K562 (cell line): ENCODE measurements around the gene SATB1. TPM values are rescaled to one million over a fixed set of nuclear protein-coding genes. Genes with fewer than 3 reads are reported as not detected.

Experiments used
- ATAC-seq: fragments of 200-7000 bp; cut with Tn5 transposase; 3 replicates; pipeline ENCODE4 v1.9.1; 2020; ENCODE audit warnings: moderate library complexity
- BruUV-seq: library from RNA; stranded (reverse); fragments of 400-500 nt; replicated peaks from 2 replicates; lab custom pipeline; 2021; lab: Mats Ljungman, UMichigan
- CTCF ChIA-PET: fragments of 300-600 bp; formaldehyde crosslinking; extraction: SDS; loops from one replicate; lab custom pipeline; 2021; ENCODE audit warnings: low intra/inter-chr PET ratio; lab: Yijun Ruan, JAX
- POLR2A ChIA-PET: fragments of 300-600, 350-650 bp; sonication (Branson Sonifier 250); formaldehyde crosslinking; extraction: SDS; loops from one replicate; lab custom pipeline; 2021; ENCODE audit warnings: antibody characterized with exemption, inconsistent platforms; lab: Yijun Ruan, JAX
- DNase-seq, 4 experiments: peaks; one replicate each; pipeline versions ENCODE4 v3.0.0 to v3.0.0-alpha.2; 2011 to 2018; ENCODE audit warnings: low spot score in 3 of 4, mixed read lengths in 3 of 4; ENCODE audit errors: extremely low read depth in 1 of 4
- FAIRE-seq: peaks from 2 replicates; lab custom pipeline; 2011; peaks lifted over from hg19 to GRCh38; lab: Jason Lieb, UNC
- H2AFZ ChIP-seq: 2 replicates; pipeline ENCODE4 v1.6.0; 2011; ENCODE audit warnings: low read depth, low read length, control low read depth, inconsistent platforms
- H3K27ac ChIP-seq: fragments of 200-600 bp; 3 replicates; pipeline ENCODE4 v1.8.0; 2011; ENCODE audit warnings: low read depth, mild to moderate bottlenecking, control low read depth, inconsistent platforms, low read length, moderate library complexity, mixed read lengths; ENCODE audit errors: extremely low read depth
- H3K27me3 ChIP-seq, 2 experiments: fragments of 300-600 bp in 1 of 2; 2 replicates in 1 of 2; 3 replicates in 1 of 2; pipeline versions ENCODE4 v1.6.0 to v1.8.0; 2011; ENCODE audit warnings: inconsistent platforms in 2 of 2, low read length in 2 of 2, mild to moderate bottlenecking in 1 of 2, mixed read lengths in 1 of 2, moderate library complexity in 1 of 2; ENCODE audit not compliant: control insufficient read depth in 2 of 2, insufficient read depth in 2 of 2
- H3K36me3 ChIP-seq: fragments of 300-600 bp; 3 replicates; pipeline ENCODE4 v1.8.0; 2011; ENCODE audit warnings: mild to moderate bottlenecking, low read length, inconsistent platforms; ENCODE audit not compliant: control insufficient read depth, insufficient read depth
- H3K4me1 ChIP-seq, 2 experiments: fragments of 200-600 bp in 1 of 2; replicated peaks in 1 of 2; 2 replicates in 1 of 2; 3 replicates in 1 of 2; pipeline versions ENCODE4 v1.5.1 to v1.8.0; 2011; ENCODE audit warnings: inconsistent platforms in 2 of 2, low read length in 2 of 2, mild to moderate bottlenecking in 1 of 2, mixed read lengths in 1 of 2, moderate library complexity in 1 of 2; ENCODE audit not compliant: control insufficient read depth in 2 of 2, insufficient read depth in 2 of 2
- H3K4me2 ChIP-seq: 2 replicates; pipeline ENCODE4 v1.6.1; 2011; ENCODE audit warnings: low read length, control low read depth, inconsistent platforms, mixed read lengths; ENCODE audit not compliant: insufficient read depth
- H3K4me3 ChIP-seq: fragments of 200-600 bp; sonication (generic), shearing (Covaris generic); 2 replicates; pipeline ENCODE4 v1.5.1; 2016; ENCODE audit warnings: control low read depth, inconsistent platforms
- H3K79me2 ChIP-seq: fragments of 200-600 bp; 3 replicates; pipeline ENCODE4 v1.8.0; 2011; ENCODE audit warnings: low read length, inconsistent platforms; ENCODE audit not compliant: control insufficient read depth, insufficient read depth
- H3K9ac ChIP-seq, 2 experiments: 2 replicates each; pipeline versions ENCODE4 v1.6.0 to v1.6.1; 2011; ENCODE audit warnings: low read depth in 2 of 2, low read length in 2 of 2, control low read depth in 1 of 2, inconsistent platforms in 1 of 2, mild to moderate bottlenecking in 1 of 2, mixed read lengths in 1 of 2; ENCODE audit not compliant: insufficient read depth in 1 of 2
- H3K9me1 ChIP-seq: one replicate; pipeline ENCODE4 v1.6.0; 2011; ENCODE audit warnings: inconsistent platforms, mild to moderate bottlenecking, low read length, moderate library complexity; ENCODE audit not compliant: control insufficient read depth, insufficient read depth
- H3K9me3 ChIP-seq: replicated peaks from 2 replicates; pipeline ENCODE4 v1.5.1; 2011; ENCODE audit warnings: low read depth, low read length, inconsistent platforms; ENCODE audit not compliant: control insufficient read depth, insufficient read depth
- H4K20me1 ChIP-seq: replicated peaks from 2 replicates; pipeline ENCODE4 v1.6.1; 2011; ENCODE audit warnings: low read length, inconsistent platforms, mixed read lengths; ENCODE audit not compliant: control insufficient read depth, insufficient read depth
- BRF1 ChIP-seq: IDR thresholded peaks from 3 replicates; pipeline ENCODE4 v1.6.1; 2011; ENCODE audit warnings: borderline replicate concordance, mild to moderate bottlenecking; ENCODE audit not compliant: insufficient read length; ENCODE audit errors: extremely low read depth
- CBX2 ChIP-seq: fragments of 200-600 bp; sonication (generic); IDR thresholded peaks from one replicate; pipeline ENCODE4 v1.6.1; 2012; ENCODE audit warnings: mild to moderate bottlenecking, low read length, inconsistent platforms; ENCODE audit not compliant: insufficient read depth, poor library complexity, severe bottlenecking
- GATAD2B ChIP-seq: fragments of 450-650 bp; IDR thresholded peaks from 2 replicates; pipeline ENCODE4 v1.6.1; 2017; ENCODE audit warnings: mild to moderate bottlenecking, borderline replicate concordance
- MCM7 ChIP-seq, 2 experiments: fragments of 450-650 bp; IDR thresholded peaks; 2 replicates each; pipeline ENCODE4 v1.6.1; 2016 to 2018
- PTRF ChIP-seq: fragments of 450-650 bp; IDR thresholded peaks from 2 replicates; pipeline ENCODE4 v1.6.1; 2016; ENCODE audit warnings: mild to moderate bottlenecking, missing genetic modification characterization, missing compliant biosample characterization
- PTTG1 ChIP-seq: fragments of 450-650 bp; IDR thresholded peaks from 2 replicates; pipeline ENCODE4 v1.6.1; 2016; ENCODE audit warnings: low read depth, mild to moderate bottlenecking, missing genetic modification characterization, missing compliant biosample characterization
- PURB ChIP-seq: sonication (generic); formaldehyde crosslinking; IDR thresholded peaks from 2 replicates; pipeline ENCODE4 v1.9.0; 2021; ENCODE audit warnings: low read depth, mild to moderate bottlenecking, missing genetic modification reagents
- ZNF589 ChIP-seq: fragments of 200-800 bp; sonication (Bioruptor generic); IDR thresholded peaks from 2 replicates; pipeline ENCODE4 v1.6.1; 2016; ENCODE audit warnings: low read depth, missing genetic modification characterization, missing compliant biosample characterization
- ZNF717 ChIP-seq: fragments of 250-450 bp; sonication (Bioruptor Pico); IDR thresholded peaks from 2 replicates; pipeline ENCODE4 v1.5.0; 2021
- WGBS: fragments of 100-300 bp; shearing (Covaris generic); methylation state at CpG from one replicate; pipeline ENCODE4 v1.1.6; 2016; ENCODE audit warnings: low coverage, mixed read lengths; ENCODE audit not compliant: insufficient coverage; ENCODE audit errors: missing lambda C conversion rate; 5-methylcytosine and 5-hydroxymethylcytosine counted together
- in situ Hi-C: fragments of 300-500 bp; cut with MboI; formaldehyde crosslinking; loops from 4 replicates; pipeline ENCODE4 v1.15.0; 2018; ENCODE audit warnings: inconsistent platforms, mixed read lengths
- intact Hi-C: fragments of 100-400 bp; cut with micrococcal nuclease; formaldehyde crosslinking; loops from 2 replicates; pipeline ENCODE4 v1.14.2; 2022
- polyA plus RNA-seq, 8 experiments: library from polyadenylated mRNA; depleted of rRNA in 4 of 8; stranded (reverse) in 5 of 8; unstranded in 3 of 8; fragments of >200 nt; fragmentation: Nextera tagmentation in 2 of 8; fragmentation: Illumina TruSeq in 1 of 8; extraction: Ambion mirVana in 2 of 8; extraction: Trizol in 1 of 8; gene quantifications; 2 replicates each; pipeline versions ENCODE4 v1.2.1 to v1.2.3, GENCODE V29; 2011 to 2014; ENCODE audit warnings: inconsistent platforms in 1 of 8, missing spikeins in 1 of 8
- total RNA-seq, 7 experiments: library from RNA; depleted of rRNA in 6 of 7; stranded (reverse); fragments of >200 nt in 6 of 7; fragmentation: Illumina TruSeq in 2 of 7; extraction: Trizol in 2 of 7; gene quantifications; 2 replicates each; pipeline versions ENCODE4 v1.2.1 to v1.2.3, GENCODE V29; 2011 to 2021; ENCODE audit warnings: low replicate concordance in 1 of 7
- TF ChIP-seq, protein P1 (sequence below), 2 experiments: IDR thresholded peaks; 2 replicates each; pipeline ENCODE4 v1.6.1; 2011; ENCODE audit warnings: borderline replicate concordance in 1 of 2, control low read depth in 1 of 2, low read depth in 1 of 2, low read length in 1 of 2, mild to moderate bottlenecking in 1 of 2, mixed read lengths in 1 of 2, moderate library complexity in 1 of 2; ENCODE audit not compliant: insufficient read depth in 1 of 2, insufficient read length in 1 of 2, poor library complexity in 1 of 2, severe bottlenecking in 1 of 2; ENCODE audit errors: extremely low read depth in 1 of 2
- TF ChIP-seq, protein P2 (sequence below): fragments of 450-650 bp; IDR thresholded peaks from 2 replicates; pipeline ENCODE4 v1.6.1; 2016
- TF ChIP-seq, protein P3 (sequence below): fragments of 250-450 bp; sonication (Bioruptor Pico); IDR thresholded peaks from 2 replicates; pipeline ENCODE4 v1.8.0; 2021; ENCODE audit warnings: moderate library complexity, mild to moderate bottlenecking, inconsistent platforms

Gene SATB1
- total and polyA plus RNA-seq, 9 of the 15 experiments (the other 6 are each of a cell fraction or from before 2014, with no cell fraction given) = 0.03 to 2.5 (median 0.15) TPM; not detected in 1

DNA sequence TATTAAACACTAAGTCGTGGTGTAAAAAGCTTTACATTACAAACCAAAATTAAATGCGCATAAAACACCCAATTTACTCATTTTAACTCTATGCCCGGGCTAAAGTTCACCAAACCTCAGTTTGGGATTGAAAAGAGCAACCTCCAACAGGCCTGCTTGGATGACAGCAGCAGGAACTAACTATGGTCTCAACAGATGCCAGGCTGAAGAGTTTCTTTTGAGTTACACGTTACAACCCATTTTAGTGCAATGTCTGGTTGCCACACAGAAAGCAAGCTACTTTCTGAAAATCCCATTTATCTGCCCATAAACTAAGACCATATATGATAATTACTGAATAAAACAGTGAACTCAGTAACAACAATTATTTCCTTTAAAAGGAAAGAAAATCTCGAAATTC lies 2.2 kb downstream of the SATB1 start:
- no peak overlapping the region for H3K4me2 ChIP-seq
- DNase-seq (no peak), FAIRE-seq (no peak), ATAC-seq (no peak)
- H4K20me1 ChIP-seq = no peaks in the 10 kb centered on the region
- no peak overlapping the region for H3K9ac ChIP-seq
- H3K79me2 ChIP-seq = no peaks in the 10 kb centered on the region
- H3K27ac ChIP-seq = no peak overlapping the region
- H3K4me1 ChIP-seq = peaks cover 0 to 14% of the 10 kb centered on the region in 2 experiments; a peak in 2 of 5 replicates
- WGBS = under 1% methylated on average over 5 of the region's 5 CpGs
- H3K9me3 ChIP-seq = no peaks in the 10 kb centered on the region
- intact Hi-C loops = loop anchor here (10.0 kb wide), 1 partner anchor 978 kb away; no protein-coding TSS in a partner anchor
- BruUV-seq = no TSS peak
- H3K27me3 ChIP-seq = peaks cover 6 to 15% of the 10 kb centered on the region in 2 experiments; a peak in 3 of 5 replicates
- H3K4me3 ChIP-seq = no peak overlapping the region
- CTCF ChIA-PET = no interaction called here
- POLR2A ChIA-PET = interaction anchor here (0.6 kb wide), 1 partner anchor 9 kb away, joined by 3 read pairs; no protein-coding TSS in a partner anchor
- H3K9me1 ChIP-seq = no peaks in the 10 kb centered on the region
- H3K36me3 ChIP-seq = no peaks in the 10 kb centered on the region
- H2AFZ ChIP-seq = no peak overlapping the region
- TF ChIP-seq PTTG1 (tag) = no peak
- TF ChIP-seq, protein P1, sequence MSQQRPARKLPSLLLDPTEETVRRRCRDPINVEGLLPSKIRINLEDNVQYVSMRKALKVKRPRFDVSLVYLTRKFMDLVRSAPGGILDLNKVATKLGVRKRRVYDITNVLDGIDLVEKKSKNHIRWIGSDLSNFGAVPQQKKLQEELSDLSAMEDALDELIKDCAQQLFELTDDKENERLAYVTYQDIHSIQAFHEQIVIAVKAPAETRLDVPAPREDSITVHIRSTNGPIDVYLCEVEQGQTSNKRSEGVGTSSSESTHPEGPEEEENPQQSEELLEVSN (IDR thresholded peaks at IDR 0.05; ENCODE audit: borderline replicate concordance in 1 of 2, extremely low read depth in 1 of 2, insufficient read depth in 1 of 2, insufficient read length in 1 of 2, low read depth in 1 of 2, low read length in 1 of 2, poor library complexity in 1 of 2, severe bottlenecking in 1 of 2) = no peak
- TF ChIP-seq ZNF589 (CRISPR knock-in tag) = no peak
- no peak for TF ChIP-seq PTRF (tag)
- TF ChIP-seq, protein P2, sequence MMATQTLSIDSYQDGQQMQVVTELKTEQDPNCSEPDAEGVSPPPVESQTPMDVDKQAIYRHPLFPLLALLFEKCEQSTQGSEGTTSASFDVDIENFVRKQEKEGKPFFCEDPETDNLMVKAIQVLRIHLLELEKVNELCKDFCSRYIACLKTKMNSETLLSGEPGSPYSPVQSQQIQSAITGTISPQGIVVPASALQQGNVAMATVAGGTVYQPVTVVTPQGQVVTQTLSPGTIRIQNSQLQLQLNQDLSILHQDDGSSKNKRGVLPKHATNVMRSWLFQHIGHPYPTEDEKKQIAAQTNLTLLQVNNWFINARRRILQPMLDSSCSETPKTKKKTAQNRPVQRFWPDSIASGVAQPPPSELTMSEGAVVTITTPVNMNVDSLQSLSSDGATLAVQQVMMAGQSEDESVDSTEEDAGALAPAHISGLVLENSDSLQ = no peak
- TF ChIP-seq BRF1 = no peak
- TF ChIP-seq PURB (CRISPR knock-in tag) = no peak
- TF ChIP-seq, protein P3, sequence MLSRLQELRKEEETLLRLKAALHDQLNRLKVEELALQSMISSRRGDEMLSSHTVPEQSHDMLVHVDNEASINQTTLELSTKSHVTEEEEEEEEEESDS (CRISPR knock-in tag) = no peak
- TF ChIP-seq GATAD2B = no peak
- no peak for TF ChIP-seq MCM7 (IDR thresholded peaks at IDR 0.05)
- no peak for TF ChIP-seq CBX2
- no peak for TF ChIP-seq ZNF717 (CRISPR knock-in tag)
- in situ Hi-C loops = loop anchor here (25.0 kb wide), 1 partner anchor 986 kb away; no protein-coding TSS in a partner anchor
